Mammary epithelial cell (primary cell): ENCODE results near the gene GPSM3.
"Not testable (repeated sequence)": the region's sequence is repeated elsewhere in the genome, so short reads cannot be mapped to it uniquely, and the experiment has no call there.

Experiments used
- CTCF ChIP-seq, 2 donors: IDR thresholded peaks in 1 of 2; conservative IDR thresholded peaks in 1 of 2; 2 replicates each; pipeline ENCODE4 v1.5.1; 2011 to 2012; ENCODE audit warnings: inconsistent platforms in 2 of 2, low read length in 2 of 2, mild to moderate bottlenecking in 2 of 2, control low read depth in 1 of 2, low read depth in 1 of 2; ENCODE audit not compliant: insufficient read depth in 1 of 2; ENCODE audit errors: extremely low read depth in 1 of 2
- EZH2 ChIP-seq: IDR thresholded peaks from 2 replicates; pipeline ENCODE4 v1.6.1; 2012; ENCODE audit warnings: low read length, inconsistent platforms, borderline replicate concordance

- not testable (repeated sequence) for TF ChIP-seq CTCF (conservative IDR thresholded peaks at IDR 0.05 in 1 of 2, IDR thresholded peaks at IDR 0.05 in 1 of 2; ENCODE audit: extremely low read depth in 1 of 2, insufficient read depth in 1 of 2, low read depth in 1 of 2, low read length in 2 of 2); EZH2
These were observed 19.0 kb upstream of the GPSM3 start for GRCh38 chr6:32211432-32211831.
